Kidney epithelial cell (primary cell): ENCODE results near the gene HACD3. TPM values are rescaled to one million over a fixed set of nuclear protein-coding genes. Genes with fewer than 3 reads are reported as not detected.

Experiments
- DNase-seq: peaks from one replicate; pipeline ENCODE4 v3.0.0-alpha.2; 2010; ENCODE audit warnings: low read depth
- H3K27me3 ChIP-seq: 2 replicates; pipeline ENCODE4 v1.6.0; 2011; ENCODE audit warnings: low read length; ENCODE audit not compliant: control insufficient read depth, insufficient read depth
- H3K36me3 ChIP-seq: 2 replicates; pipeline ENCODE4 v1.5.1; 2011; ENCODE audit warnings: low read length; ENCODE audit not compliant: control insufficient read depth, insufficient read depth
- H3K4me3 ChIP-seq: 2 replicates; pipeline ENCODE4 v1.5.1; 2011; ENCODE audit warnings: low read depth, mild to moderate bottlenecking, control low read depth, low read length
- CTCF ChIP-seq: IDR thresholded peaks from 2 replicates; pipeline ENCODE4 v1.5.1; 2011; ENCODE audit warnings: mild to moderate bottlenecking, moderate library complexity, low read length, control low read depth, inconsistent platforms; ENCODE audit not compliant: insufficient read depth, poor library complexity, severe bottlenecking
- total RNA-seq: library from RNA; depleted of rRNA; stranded (reverse); fragments of >200 nt; gene quantifications from 2 replicates; pipeline ENCODE4 v1.2.3, GENCODE V29; 2015

Gene HACD3
- total RNA-seq, 1 donor from 2014 or later: 99.6 TPM

- no peak for TF ChIP-seq CTCF
- Histone ChIP-seq H3K36me3 (no peaks in the 10 kb centered on the region), H3K27me3 (no peaks in the 10 kb centered on the region), H3K4me3 (no peak overlapping the region)
- DNase-seq: no peak
These were observed 6.0 kb upstream of the HACD3 start for GRCh38 chr15:65524226-65524625.

GRCh38 chr15:65525622-65526021 is 4.6 kb upstream of the HACD3 start:
- H3K36me3 ChIP-seq: no peaks in the 10 kb centered on the region
- no peak for TF ChIP-seq CTCF
- DNase-seq: no peak
- no peaks in the 10 kb centered on the region for H3K27me3 ChIP-seq
- no peak overlapping the region for H3K4me3 ChIP-seq

- Histone ChIP-seq H3K4me3 (no peak overlapping the region), H3K27me3 (no peaks in the 10 kb centered on the region), H3K36me3 (no peaks in the 10 kb centered on the region)
- no peak for DNase-seq
- no peak for TF ChIP-seq CTCF
These were observed 1.7 kb upstream of the HACD3 start for GRCh38 chr15:65528461-65529060.

GRCh38 chr15:65529762-65530317 is 423 bp upstream of the HACD3 start:
- H3K36me3 ChIP-seq: no peaks in the 10 kb centered on the region
- DNase-seq: no peak
- H3K4me3 ChIP-seq: peak overlapping the region; percentile 95
- H3K27me3 ChIP-seq: no peaks in the 10 kb centered on the region
- TF ChIP-seq CTCF: no peak

GRCh38 chr15:65532738-65533051 is 2.4 kb downstream of the HACD3 start:
- no peak overlapping the region for H3K4me3 ChIP-seq
- no peak for TF ChIP-seq CTCF
- no peak for DNase-seq

More at GRCh38 chr15:65532738-65533051, 2.4 kb downstream of the HACD3 start:
- Histone ChIP-seq H3K36me3 (no peaks in the 10 kb centered on the region), H3K27me3 (no peaks in the 10 kb centered on the region)
